GDM1 (cell line): Measurements from ENCODE around the gene MPP2.
"Not testable (repeated sequence)": the region's sequence is repeated elsewhere in the genome, so short reads cannot be mapped to it uniquely, and the experiment has no call there.

Source experiments
- DNase-seq: peaks from one replicate; lab custom pipeline; 2025; lab: John Stamatoyannopoulos, UW

MPP2 gene

DNA sequence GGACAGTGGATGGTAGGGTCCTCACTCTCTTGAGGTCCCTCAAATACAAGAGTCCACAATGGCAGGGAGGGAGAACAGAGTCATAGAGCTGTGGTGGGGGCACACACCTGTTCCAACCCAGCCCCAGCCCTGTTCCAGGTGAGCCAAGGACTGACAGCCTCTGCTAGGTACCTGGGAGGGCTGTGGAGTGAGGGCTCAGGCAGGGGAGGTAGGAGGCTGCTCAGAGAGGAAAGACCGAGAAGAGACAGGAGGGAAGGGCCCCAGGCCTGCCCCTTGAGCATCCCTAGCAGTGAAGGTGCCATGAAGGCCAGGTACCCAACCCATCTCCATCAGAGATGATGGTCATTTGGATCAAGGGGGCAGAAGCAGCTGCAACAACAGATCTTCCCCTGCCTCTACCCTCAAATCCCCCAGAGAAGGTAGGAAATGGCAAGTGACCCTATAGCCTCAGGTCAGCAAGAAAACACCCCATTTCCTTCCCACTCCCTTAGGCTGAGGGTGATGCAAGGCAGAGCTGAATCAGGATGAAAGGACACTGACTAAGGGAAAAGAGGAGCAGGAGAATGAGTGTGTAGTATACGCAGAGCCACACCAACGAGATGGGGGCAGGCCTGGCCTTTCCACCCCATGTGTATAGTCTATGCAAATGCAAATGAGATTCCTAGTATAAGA lies 31.7 kb downstream of the MPP2 start:
- no peak for DNase-seq

GRCh38 chr17:43874293-43874692 lies 33.0 kb downstream of the MPP2 start:
- no peak for DNase-seq

DNA sequence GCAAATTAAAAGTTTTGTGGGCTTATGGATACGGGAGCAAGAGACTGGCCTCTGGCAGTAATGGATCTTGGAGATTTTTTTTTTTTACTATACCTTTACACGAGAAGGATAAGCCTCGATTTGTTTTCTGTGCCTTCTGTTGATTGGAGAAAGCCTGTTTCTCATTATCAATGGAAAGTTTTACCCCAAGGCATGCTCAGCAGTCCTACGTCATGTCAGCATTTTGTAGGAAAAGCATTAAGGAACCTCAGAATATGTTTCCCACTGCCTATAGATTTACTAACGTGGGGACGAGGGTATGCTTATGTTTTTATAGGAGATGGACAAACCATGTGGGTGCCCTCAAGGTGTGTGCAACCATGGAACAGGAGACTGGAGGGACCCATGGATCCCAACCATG lies 33.5 kb downstream of the MPP2 start:
- DNase-seq: no peak

- no peak for DNase-seq
Observed at GRCh38 chr17:43873091-43873490, 34.2 kb downstream of the MPP2 start.

DNA sequence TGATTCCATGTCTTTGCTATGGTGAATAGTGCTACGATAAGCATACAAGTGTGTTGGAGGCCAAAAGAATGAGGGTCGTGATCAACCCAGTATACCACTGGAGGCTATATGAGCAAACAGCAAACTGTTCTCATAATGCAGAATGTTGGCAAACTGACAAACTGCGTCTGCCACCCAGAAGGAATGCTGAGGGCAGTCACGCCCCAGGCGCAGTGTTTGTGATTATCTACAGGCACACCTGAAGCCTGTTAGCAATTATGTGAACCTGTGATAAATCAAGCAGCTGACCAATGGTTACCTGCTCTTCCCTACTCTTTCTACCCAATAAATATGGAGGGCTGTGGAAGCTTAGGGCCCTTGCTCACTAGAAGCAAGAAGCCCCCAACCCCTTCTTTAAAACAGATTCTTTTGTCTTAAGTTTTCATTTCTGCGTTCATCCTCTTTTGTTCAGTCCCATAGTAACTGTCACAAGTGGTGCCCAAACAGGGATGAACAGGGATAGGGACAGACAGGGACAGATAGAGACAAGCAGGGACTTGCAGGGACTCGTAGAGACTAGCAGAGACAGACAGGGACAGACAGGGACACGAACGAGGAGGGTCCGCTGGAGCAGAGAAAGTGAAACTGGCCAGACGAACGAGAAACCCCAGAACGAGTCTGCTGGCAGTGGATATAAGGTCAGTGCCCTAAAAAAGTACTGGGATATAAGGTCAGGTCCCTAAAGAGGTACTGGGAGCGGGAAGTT lies 35.2 kb downstream of the MPP2 start:
- no peak for DNase-seq

GRCh38 chr17:43869031-43869430 lies 38.3 kb downstream of the MPP2 start:
- DNase-seq: not testable (repeated sequence)

- DNase-seq: no peak
Observed at GRCh38 chr17:43868226-43868994, 38.9 kb downstream of the MPP2 start.

DNA sequence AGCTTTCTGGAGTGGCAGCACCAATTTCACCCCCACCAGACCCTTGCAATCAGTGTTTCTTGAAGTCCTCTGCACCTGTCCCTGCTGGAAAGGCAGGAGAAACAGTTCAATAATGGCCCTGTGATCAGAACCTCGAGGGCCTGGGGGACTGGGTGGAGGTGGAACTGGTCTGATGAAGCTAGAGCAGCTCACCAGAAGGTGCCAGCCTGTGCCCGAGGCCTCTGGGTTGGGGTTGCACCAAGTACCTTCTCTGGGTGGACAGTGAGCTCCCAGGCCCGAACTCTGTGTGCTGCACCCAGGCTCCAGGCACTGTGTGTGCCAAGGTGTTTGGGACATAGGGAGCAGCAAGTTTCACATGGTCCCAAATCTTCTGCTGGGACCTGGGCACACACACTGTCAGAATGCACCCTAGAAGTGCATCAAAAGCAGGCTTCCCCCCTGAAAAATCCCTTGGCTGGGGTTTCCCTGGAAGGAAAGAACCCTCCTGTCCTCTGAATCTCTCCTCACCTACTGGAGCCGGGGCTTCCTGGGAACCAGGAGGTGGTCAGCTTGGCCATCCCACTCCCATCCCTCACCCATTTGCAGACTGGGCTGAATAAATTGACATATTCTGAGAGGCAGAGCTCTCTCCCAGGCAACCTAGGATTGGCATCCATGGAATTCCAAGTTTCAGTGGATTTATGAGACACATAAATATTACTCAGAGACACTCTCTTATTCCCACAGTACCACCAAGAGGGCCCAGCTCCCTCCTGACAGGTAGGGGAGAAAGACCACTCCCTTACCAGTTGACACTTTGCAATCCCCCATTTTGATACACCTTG lies 43.0 kb downstream of the MPP2 start:
- DNase-seq: no peak

- DNase-seq: no peak
Observed at GRCh38 chr17:43861960-43862359, 45.4 kb downstream of the MPP2 start.

DNA sequence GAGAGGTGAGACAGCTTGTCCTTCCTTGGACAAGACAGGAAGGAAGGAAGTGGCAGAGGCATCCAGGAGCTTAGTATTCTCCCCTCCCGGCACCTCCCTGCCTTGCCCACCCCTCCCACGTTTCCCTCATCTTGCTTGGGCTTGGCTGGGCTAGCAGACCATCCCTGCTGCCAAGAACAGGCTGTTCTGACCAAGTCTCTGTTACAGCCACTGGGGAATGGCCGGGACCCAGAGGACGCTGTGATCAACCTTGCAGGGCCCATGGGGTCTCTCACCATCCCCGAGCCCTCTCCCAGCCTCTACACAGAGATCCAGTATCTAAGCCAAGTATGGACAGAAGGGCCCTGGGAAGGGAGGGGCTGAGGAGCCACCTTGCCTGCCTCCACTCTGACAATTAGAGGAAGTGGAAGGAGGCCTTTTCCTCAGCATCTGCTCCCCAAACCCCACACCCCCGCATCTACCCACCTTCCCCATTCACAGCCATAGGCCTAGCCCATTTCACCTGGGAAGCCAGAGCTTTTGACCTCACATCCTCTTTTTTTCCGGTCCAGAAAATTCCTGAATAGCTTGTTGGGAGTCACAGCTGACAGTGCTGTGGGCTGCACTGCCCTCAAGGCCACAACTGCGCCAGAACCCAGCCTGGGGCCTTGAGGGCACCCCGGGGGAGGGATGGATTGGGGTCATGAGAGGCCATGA lies 46.3 kb downstream of the MPP2 start:
- no peak for DNase-seq

GRCh38 chr17:43860077-43860725 lies 47.1 kb downstream of the MPP2 start:
- no peak for DNase-seq

- no peak for DNase-seq
Observed at GRCh38 chr17:43857957-43858600, 49.3 kb downstream of the MPP2 start.

DNA sequence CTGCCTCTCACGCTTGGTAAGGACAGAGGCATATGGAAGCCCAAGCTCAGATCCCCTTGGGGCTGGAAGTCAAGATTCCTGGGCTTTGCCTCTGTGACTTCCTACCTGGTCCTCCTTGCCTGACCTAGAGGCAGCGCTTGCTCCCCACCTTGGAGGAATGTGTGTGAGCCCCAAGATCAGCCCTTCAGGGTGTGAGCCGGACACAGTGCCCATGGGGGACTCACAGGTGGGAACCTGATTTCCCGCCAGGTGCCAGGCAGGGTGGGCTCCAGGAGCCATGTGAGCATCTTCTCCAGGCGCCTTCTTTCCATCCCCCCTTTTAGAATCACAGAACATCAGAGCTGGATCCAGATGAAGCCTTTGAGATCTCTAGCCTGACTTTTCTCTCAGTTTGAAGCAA lies 50.2 kb downstream of the MPP2 start:
- DNase-seq: no peak

GRCh38 chr17:43856141-43856540 lies 51.2 kb downstream of the MPP2 start:
- no peak for DNase-seq

GRCh38 chr17:43855061-43855460 lies 52.3 kb downstream of the MPP2 start:
- DNase-seq: no peak

DNA sequence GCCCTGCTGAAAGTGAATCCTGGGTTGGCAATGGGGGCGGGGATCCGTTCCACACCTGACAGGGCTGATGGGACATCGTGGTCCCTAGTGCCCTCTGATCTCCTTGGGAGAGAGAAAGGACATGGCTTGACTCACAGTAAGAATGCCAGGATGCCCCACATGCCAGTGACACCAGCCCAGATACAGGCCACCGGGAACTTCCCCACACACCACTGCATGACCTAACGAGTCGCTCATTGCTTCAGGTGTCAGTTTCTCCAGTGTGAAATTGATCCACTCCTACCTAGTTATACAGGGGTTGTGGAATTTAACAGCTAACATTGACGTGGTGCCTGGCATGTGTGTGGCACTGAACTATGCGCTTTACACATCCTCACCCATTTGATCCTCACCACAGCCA lies 52.8 kb downstream of the MPP2 start:
- no peak for DNase-seq

DNA sequence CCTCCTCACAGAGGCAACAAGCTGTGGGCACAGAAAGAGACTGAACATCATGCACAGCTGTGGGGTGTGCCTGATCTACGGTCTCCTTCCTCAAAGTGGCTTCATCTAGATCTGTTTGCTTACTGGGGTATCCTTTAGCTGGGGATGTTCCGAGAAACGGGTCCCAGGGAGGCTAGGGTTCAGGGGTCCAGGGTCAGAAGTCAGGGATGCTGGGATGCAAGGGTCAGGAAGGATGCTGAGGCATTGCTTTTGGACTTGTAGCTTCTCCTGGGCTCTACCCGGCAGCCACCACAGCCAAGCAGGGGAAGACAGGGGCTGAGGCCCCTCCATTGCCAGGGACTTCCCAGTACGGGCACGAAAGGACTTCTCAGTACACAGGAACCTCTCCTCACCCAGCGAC lies 53.8 kb downstream of the MPP2 start:
- no peak for DNase-seq

DNA sequence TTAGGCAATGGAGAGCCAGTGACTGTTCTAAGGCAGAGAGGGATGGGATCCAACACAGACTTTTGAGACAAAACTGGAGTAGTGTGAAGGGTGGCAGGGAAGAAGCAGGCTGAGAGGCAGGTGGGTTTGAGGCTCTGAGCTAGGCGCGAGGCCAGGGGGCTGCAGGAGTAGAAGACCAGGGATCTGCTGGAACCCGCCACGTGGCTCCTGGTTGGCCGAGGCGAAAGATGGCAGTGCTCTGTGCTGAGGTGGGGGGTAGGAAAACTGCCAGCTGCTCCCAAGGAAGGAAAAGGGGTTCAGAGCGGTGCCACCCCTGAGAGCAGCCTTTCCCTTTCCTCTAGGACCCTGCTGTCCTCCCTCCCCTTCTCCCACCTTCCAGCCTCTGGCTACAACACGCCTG lies 54.8 kb downstream of the MPP2 start:
- DNase-seq: no peak

DNA sequence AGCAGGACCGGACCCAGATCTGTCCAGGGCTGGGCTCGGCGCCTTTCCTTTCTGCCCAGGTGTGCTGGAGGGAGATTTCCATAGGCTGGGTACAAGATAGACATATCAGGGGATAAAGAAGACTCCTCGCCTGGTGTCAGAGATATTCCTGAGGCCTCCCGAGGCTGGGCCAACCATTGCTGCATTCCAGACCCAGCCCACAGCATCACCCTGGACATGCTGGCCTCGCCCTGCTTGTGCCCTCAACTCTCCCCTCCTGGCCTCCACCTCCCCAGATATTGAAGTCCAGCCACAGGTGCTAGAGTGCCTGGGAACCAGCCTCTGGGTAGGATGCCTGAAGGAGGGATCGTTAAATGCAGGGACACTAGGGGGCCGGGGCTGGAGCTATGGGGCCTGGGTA lies 58.2 kb downstream of the MPP2 start:
- DNase-seq: no peak

GRCh38 chr17:43848601-43849000 lies 58.7 kb downstream of the MPP2 start:
- no peak for DNase-seq

DNA sequence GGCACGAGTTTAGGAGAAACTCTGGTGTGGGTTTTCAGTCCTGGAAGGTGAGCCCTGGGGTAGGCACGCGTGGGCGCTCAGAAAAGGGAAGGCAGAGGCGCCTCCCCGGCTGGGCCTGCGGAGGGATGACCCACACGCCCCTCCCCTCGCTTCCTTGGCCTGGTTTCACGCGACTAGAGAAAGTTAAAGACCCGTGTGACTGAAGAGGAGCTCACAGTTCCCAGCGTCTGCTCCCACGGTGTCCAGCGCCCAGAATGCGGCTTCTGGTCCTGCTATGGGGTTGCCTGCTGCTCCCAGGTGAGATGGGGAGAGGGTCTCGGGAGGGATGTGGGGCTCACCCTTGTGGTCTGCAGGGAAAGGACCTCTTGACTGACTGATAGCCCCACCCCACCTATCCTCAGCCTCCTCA lies 60.4 kb downstream of the MPP2 start, which contains the start of gene CD300LG:
CD300LG (plus strand) TSS at position 214 of the 409 bp plus-strand sequence; CDS start at position 255, 41 bp downstream.
- peak; percentile 31 for DNase-seq
